ENCODE measurements around the gene SF3A2.

DNA sequence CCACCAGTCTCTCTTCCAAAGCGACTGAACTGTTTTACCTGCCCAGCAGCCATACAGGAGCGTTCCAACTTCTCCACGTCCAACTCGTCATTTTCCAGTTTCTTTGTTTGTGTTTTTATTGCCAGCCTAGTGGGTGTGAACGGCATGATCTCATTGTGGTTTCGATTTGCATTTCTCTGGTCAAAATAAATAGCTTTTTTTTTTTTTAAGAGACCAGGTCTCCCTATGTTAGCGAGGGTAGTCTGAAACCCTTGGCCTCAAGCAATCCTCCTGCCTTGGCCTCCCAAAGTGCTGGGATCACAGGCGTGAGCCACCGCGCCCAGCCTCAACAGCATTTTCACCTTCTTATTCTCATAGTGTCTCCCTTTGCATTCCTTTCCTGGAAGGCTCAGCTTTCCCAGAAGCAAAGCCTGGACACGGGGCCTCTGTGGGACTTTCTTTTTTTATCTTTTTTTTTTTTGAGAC is 23.7 kb downstream of the SF3A2 start:
- TF ChIP-seq CTCF (IDR thresholded peaks at IDR 0.05) (no peak), POLR2AphosphoS5 (IDR thresholded peaks at IDR 0.05; ENCODE audit: insufficient read depth in 1 of 2, low read depth in 1 of 2) (peak in 1 of 2 donors; percentile 3), POLR2A (IDR thresholded peaks at IDR 0.05) (no peak)

Measured in vagina (tissue), 2 donors.